Erythroblast (primary cell): Measurements from ENCODE around the gene NAPB.

Experiments used
- GATA1 ChIP-seq: IDR thresholded peaks from 2 replicates; pipeline ENCODE4 v1.6.1; 2011; ENCODE audit warnings: low read depth, mild to moderate bottlenecking, control low read depth, low read length, moderate library complexity
- POLR2A ChIP-seq: IDR thresholded peaks from 2 replicates; pipeline ENCODE4 v1.6.1; 2011; ENCODE audit warnings: mild to moderate bottlenecking, low read length

GRCh38 chr20:23401051-23401450 is 20.2 kb downstream of the NAPB start:
- TF ChIP-seq POLR2A = no peak
- TF ChIP-seq GATA1 = no peak
